Type B pancreatic cell (in vitro differentiated cells): ENCODE data around the gene CENPA. TPM values are rescaled to one million over a fixed set of nuclear protein-coding genes. Genes with fewer than 3 reads are reported as not detected.

ENCODE experiments used
- DNase-seq: peaks from one replicate; pipeline ENCODE4 v3.0.0; 2021; ENCODE audit warnings: mixed read lengths; ENCODE audit not compliant: unreplicated experiment; ENCODE audit errors: extremely low spot score
- H3K27ac Mint-ChIP-seq: 2 replicates; pipeline ENCODE4 v1.8.0; 2021; ENCODE audit warnings: mild to moderate bottlenecking, mixed read lengths
- H3K27me3 Mint-ChIP-seq: 2 replicates; pipeline ENCODE4 v1.8.0; 2021; ENCODE audit warnings: mixed read lengths
- H3K36me3 Mint-ChIP-seq: 2 replicates; pipeline ENCODE4 v1.8.0; 2021; ENCODE audit warnings: mixed read lengths
- H3K4me1 Mint-ChIP-seq: one replicate; pipeline ENCODE4 v1.8.0; 2021; ENCODE audit warnings: mixed read lengths; ENCODE audit not compliant: unreplicated experiment
- H3K4me3 Mint-ChIP-seq: 2 replicates; pipeline ENCODE4 v1.8.0; 2021; ENCODE audit warnings: mild to moderate bottlenecking, mixed read lengths
- H3K9me3 Mint-ChIP-seq: 2 replicates; pipeline ENCODE4 v1.8.0; 2021; ENCODE audit warnings: mixed read lengths
- CTCF ChIP-seq: fragments of 200-600 bp; sonication (generic); conservative IDR thresholded peaks from 2 replicates; pipeline ENCODE4 v1.5.0; 2021; ENCODE audit warnings: antibody characterized with exemption, mild to moderate bottlenecking
- total RNA-seq: library from RNA; stranded (reverse); gene quantifications from 2 replicates; pipeline ENCODE4 v1.2.1, GENCODE V29; 2021; ENCODE audit warnings: low replicate concordance

Gene CENPA
- total RNA-seq, 1 donor from 2014 or later = 24.7 TPM

- no peak overlapping the region for H3K27ac Mint-ChIP-seq
These were observed 17.1 kb upstream of the CENPA start for GRCh38 chr2:26768759-26769088.

GRCh38 chr2:26769089-26769761 is 16.6 kb upstream of the CENPA start:
- peaks cover 42% of the 10 kb centered on the region for H3K4me1 Mint-ChIP-seq
- H3K9me3 Mint-ChIP-seq = no peaks in the 10 kb centered on the region
- no peak for DNase-seq
- no peaks in the 10 kb centered on the region for H3K27me3 Mint-ChIP-seq
- peak overlapping the region; percentile 64 for H3K27ac Mint-ChIP-seq
- TF ChIP-seq CTCF = no peak
- peak overlapping the region; percentile 65 for H3K4me3 Mint-ChIP-seq
- no peaks in the 10 kb centered on the region for H3K36me3 Mint-ChIP-seq

More at GRCh38 chr2:26768759-26769088, 17.1 kb upstream of the CENPA start:
- no peaks in the 10 kb centered on the region for H3K27me3 Mint-ChIP-seq
- DNase-seq = no peak
- H3K4me3 Mint-ChIP-seq = no peak overlapping the region
- TF ChIP-seq CTCF = no peak
- H3K36me3 Mint-ChIP-seq = no peaks in the 10 kb centered on the region
- no peaks in the 10 kb centered on the region for H3K9me3 Mint-ChIP-seq
- H3K4me1 Mint-ChIP-seq = peaks cover 42% of the 10 kb centered on the region

- no peak overlapping the region for H3K27ac Mint-ChIP-seq
These were observed 14.8 kb upstream of the CENPA start for GRCh38 chr2:26770986-26771586.

GRCh38 chr2:26772064-26773001 is 13.5 kb upstream of the CENPA start:
- peak overlapping the region; percentile 63 for H3K27ac Mint-ChIP-seq
- no peak for TF ChIP-seq CTCF
- DNase-seq = no peak
- H3K36me3 Mint-ChIP-seq = peaks cover 3% of the 10 kb centered on the region
- no peaks in the 10 kb centered on the region for H3K9me3 Mint-ChIP-seq
- no peak overlapping the region for H3K4me3 Mint-ChIP-seq
- H3K27me3 Mint-ChIP-seq = no peaks in the 10 kb centered on the region
- peaks cover 27% of the 10 kb centered on the region for H3K4me1 Mint-ChIP-seq

More at GRCh38 chr2:26770986-26771586, 14.8 kb upstream of the CENPA start:
- Mint-ChIP-seq H3K4me1 (peaks cover 28% of the 10 kb centered on the region), H3K4me3 (no peak overlapping the region), H3K27me3 (no peaks in the 10 kb centered on the region), H3K9me3 (no peaks in the 10 kb centered on the region), H3K36me3 (no peaks in the 10 kb centered on the region)
- no peak for DNase-seq
- peak; percentile 49 for TF ChIP-seq CTCF

- TF ChIP-seq CTCF = no peak
These were observed 9.6 kb upstream of the CENPA start for GRCh38 chr2:26776195-26776800.

More at GRCh38 chr2:26776195-26776800, 9.6 kb upstream of the CENPA start:
- DNase-seq = no peak
- H3K27me3 Mint-ChIP-seq = no peaks in the 10 kb centered on the region
- H3K9me3 Mint-ChIP-seq = no peaks in the 10 kb centered on the region
- H3K4me3 Mint-ChIP-seq = no peak overlapping the region
- peaks cover 14% of the 10 kb centered on the region for H3K4me1 Mint-ChIP-seq
- H3K36me3 Mint-ChIP-seq = peaks cover 4% of the 10 kb centered on the region
- H3K27ac Mint-ChIP-seq = no peak overlapping the region
